Colonic mucosa (tissue), 4 donors: Measurements from ENCODE around the gene ZNF10. TPM values are rescaled to one million over a fixed set of nuclear protein-coding genes. Genes with fewer than 3 reads are reported as not detected.

ENCODE experiments used
- DNase-seq: peaks from one replicate; pipeline ENCODE4 v3.0.0-alpha.2; 2020
- H3K27ac ChIP-seq: fragments of 200-600 bp; one replicate; pipeline ENCODE4 v1.8.0; 2021
- H3K27me3 ChIP-seq: fragments of 200-600 bp; one replicate; pipeline ENCODE4 v1.8.0; 2021
- H3K36me3 ChIP-seq: fragments of 200-600 bp; one replicate; pipeline ENCODE4 v1.8.0; 2021
- H3K4me1 ChIP-seq: fragments of 200-600 bp; one replicate; pipeline ENCODE4 v1.8.0; 2021; ENCODE audit warnings: mild to moderate bottlenecking
- H3K4me3 ChIP-seq: fragments of 200-600 bp; one replicate; pipeline ENCODE4 v1.8.0; 2021
- H3K9ac ChIP-seq, 2 donors: one replicate each; pipeline ENCODE4 v1.7.0; 2013; ENCODE audit warnings: control low read depth in 2 of 2, low read depth in 2 of 2, low read length in 2 of 2
- H3K9me3 ChIP-seq: fragments of 200-600 bp; one replicate; pipeline ENCODE4 v1.8.0; 2021
- intact Hi-C: fragments of 100-400 bp; cut with DNase I; formaldehyde crosslinking; loops from one replicate; pipeline ENCODE4 v1.14.1; 2022
- total RNA-seq, 2 donors: library from RNA; stranded (reverse); fragmentation: NEBNext Ultra II Directional in 1 of 2; extraction: Animal tissue kit (Norgen Biotek cat#: 25700) in 1 of 2; gene quantifications; one replicate each; pipeline ENCODE4 v1.2.1, GENCODE V29; 2021
- TF ChIP-seq, protein P1 (sequence below): fragments of 200-600 bp; IDR thresholded peaks from one replicate; pipeline ENCODE4 v1.8.0; 2022; ENCODE audit warnings: antibody characterized with exemption, mild to moderate bottlenecking
- donor health status: healthy.
- donor health status: DM: no; HTN: no; CAD: no.
- donor health status: DM: no; HTN: no; CAD: no.

Gene ZNF10
- total RNA-seq, 2 donors from 2014 or later: 2.7 to 4.1 TPM

DNA sequence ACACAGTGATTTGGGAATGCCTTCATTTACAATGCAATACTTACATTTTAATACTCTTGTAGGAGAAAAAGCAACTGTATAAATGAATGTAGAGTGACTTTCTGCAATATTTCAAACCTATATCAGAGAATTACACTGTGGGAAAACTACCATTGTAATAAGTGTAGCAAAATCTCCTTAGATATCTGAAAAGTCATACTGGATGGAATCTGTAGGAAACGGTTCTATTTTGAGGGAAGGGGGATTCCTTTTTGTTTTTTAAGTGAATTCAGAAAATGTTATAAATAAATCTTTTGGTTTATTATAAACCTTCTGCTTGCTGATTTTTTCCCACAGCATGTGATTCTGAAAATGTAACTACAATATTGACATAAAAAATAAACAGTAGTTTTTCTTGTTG is 23.3 kb upstream of the ZNF10 start:
- peaks cover 11% of the 10 kb centered on the region for H3K36me3 ChIP-seq
- no peak overlapping the region for H3K9ac ChIP-seq
- no peak overlapping the region for H3K4me3 ChIP-seq
- no peaks in the 10 kb centered on the region for H3K27me3 ChIP-seq
- H3K27ac ChIP-seq: no peak overlapping the region
- no peak for DNase-seq
- intact Hi-C loops: no loop called here
- TF ChIP-seq, protein P1, sequence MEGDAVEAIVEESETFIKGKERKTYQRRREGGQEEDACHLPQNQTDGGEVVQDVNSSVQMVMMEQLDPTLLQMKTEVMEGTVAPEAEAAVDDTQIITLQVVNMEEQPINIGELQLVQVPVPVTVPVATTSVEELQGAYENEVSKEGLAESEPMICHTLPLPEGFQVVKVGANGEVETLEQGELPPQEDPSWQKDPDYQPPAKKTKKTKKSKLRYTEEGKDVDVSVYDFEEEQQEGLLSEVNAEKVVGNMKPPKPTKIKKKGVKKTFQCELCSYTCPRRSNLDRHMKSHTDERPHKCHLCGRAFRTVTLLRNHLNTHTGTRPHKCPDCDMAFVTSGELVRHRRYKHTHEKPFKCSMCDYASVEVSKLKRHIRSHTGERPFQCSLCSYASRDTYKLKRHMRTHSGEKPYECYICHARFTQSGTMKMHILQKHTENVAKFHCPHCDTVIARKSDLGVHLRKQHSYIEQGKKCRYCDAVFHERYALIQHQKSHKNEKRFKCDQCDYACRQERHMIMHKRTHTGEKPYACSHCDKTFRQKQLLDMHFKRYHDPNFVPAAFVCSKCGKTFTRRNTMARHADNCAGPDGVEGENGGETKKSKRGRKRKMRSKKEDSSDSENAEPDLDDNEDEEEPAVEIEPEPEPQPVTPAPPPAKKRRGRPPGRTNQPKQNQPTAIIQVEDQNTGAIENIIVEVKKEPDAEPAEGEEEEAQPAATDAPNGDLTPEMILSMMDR: no peak
- H3K9me3 ChIP-seq: peaks cover 30% of the 10 kb centered on the region
- no peaks in the 10 kb centered on the region for H3K4me1 ChIP-seq

DNA sequence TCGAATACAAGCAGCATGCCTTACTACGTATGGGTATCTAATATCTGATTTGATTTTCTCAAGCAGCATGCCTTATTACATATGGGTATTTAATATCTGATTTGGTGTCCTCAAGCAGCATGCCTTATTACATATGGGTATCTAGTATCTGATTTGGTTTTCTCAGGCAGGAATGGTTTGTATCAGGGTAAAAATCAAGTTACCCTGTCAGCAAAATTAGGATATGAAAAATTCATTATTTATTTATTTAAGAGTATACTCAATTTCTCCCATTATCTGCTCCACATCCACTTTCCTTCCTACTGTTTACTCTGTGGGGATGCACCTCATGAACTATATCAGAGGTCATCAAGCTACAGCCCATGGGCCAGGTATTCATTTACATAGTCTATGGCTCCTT is 22.3 kb upstream of the ZNF10 start:
- no peak overlapping the region for H3K9ac ChIP-seq
- H3K4me1 ChIP-seq: no peaks in the 10 kb centered on the region
- H3K36me3 ChIP-seq: peaks cover 11% of the 10 kb centered on the region
- H3K4me3 ChIP-seq: no peak overlapping the region
- H3K9me3 ChIP-seq: peaks cover 30% of the 10 kb centered on the region
- no peaks in the 10 kb centered on the region for H3K27me3 ChIP-seq
- TF ChIP-seq, protein P1: no peak
- DNase-seq: no peak
- intact Hi-C loops: no loop called here
- no peak overlapping the region for H3K27ac ChIP-seq

DNA sequence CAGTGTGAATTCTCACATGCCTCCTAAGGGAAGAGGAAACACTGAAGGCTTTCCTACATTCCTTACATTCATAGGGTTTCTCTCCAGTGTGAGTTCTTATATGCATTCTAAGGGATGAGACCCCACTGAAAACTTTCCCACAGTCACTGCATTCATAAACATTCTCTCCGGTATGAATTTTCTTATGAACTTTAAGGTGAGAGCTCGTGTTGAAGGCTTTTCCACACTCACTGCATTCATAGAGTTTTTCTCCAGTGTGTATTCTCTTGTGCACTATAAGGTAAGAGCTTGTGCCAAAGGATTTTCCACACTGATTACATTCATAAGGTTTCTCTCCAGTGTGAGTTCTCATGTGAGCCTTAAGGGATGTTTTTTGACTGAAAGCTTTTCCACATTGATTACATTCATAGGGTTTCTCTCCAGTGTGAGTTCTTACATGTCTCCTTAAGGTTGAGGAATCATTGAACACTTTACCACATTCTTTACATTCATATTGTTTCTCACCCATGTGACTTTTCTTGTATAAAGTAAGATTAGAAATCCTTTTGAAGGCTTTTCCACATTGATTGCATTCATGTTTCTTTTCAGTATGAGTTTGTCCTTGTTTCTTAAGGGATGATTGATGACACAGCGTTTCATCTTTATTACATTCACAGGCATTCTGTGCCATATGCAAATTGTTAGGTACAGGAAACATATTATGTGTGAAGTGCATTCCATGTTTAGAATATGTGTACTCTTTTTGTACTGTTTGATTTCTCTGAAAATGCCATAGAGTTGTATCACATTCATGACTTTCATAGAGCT is 9.8 kb upstream of the ZNF10 start:
- Histone ChIP-seq H3K27me3 (no peaks in the 10 kb centered on the region), H3K4me1 (no peaks in the 10 kb centered on the region), H3K36me3 (no peaks in the 10 kb centered on the region), H3K4me3 (no peak overlapping the region), H3K9ac (no peak overlapping the region), H3K27ac (no peak overlapping the region), H3K9me3 (peaks cover 29% of the 10 kb centered on the region)
- TF ChIP-seq, protein P1: no peak
- no peak for DNase-seq
- intact Hi-C loops: no loop called here

DNA sequence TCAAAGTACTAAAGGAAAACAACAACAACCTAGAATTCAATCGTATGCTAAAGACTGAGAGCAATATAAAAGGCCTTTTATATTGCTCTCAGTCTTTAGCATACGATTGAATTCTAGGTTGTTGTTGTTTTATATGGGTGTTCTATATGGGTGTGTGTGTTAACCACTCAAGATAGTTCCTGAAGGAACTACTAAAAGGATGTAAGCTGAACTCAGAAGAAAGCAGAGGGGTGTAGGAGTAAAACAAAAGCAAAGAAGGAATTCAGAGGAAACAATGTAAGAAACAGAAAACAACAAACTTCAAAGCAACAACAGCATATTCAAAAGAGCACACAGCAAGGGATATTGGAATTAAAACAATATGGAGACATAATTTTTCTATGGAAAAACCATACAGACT is 5.8 kb upstream of the ZNF10 start:
- Histone ChIP-seq H3K9ac (no peak overlapping the region), H3K4me3 (no peak overlapping the region), H3K4me1 (no peaks in the 10 kb centered on the region), H3K9me3 (peaks cover 18% of the 10 kb centered on the region), H3K36me3 (no peaks in the 10 kb centered on the region), H3K27me3 (no peaks in the 10 kb centered on the region), H3K27ac (no peak overlapping the region)
- no peak for DNase-seq
- intact Hi-C loops: no loop called here
- TF ChIP-seq, protein P1: no peak

DNA sequence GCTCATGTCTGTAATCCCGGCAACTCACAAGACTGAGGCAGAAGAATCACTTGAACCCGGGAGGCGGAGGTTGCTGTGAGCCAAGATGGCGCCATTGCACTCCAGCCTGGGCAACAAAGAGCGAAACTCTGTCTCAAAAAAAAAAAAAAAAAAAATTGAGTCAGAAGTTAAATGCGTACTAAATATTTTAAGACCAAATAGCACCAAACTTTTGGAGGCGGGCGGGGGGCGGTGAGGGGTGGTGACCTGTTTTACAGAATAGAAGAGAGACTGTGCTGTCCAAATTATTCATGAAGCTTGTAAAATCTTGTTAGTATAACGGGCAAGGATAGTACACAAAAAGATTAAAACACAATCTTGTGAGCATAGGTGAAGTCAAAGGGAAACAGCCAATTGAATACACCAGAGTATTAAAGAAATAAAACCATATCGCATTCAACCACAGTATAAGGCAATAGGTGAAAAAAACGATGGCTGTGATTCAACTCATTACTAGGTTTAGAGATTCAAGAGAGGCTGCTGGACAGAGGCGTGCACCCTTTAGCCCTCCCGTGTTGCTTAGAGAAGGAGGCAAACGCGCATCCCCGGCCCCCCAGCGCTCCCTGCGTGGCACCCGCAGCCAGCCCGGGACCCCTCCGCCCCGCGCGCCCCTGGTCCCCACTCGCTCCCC is 924 bp upstream of the ZNF10 start:
- H3K36me3 ChIP-seq: no peaks in the 10 kb centered on the region
- H3K9ac ChIP-seq: peak overlapping the region; percentile 80 to 86
- peak overlapping the region; percentile 97 for H3K27ac ChIP-seq
- H3K9me3 ChIP-seq: no peaks in the 10 kb centered on the region
- H3K4me1 ChIP-seq: no peaks in the 10 kb centered on the region
- H3K27me3 ChIP-seq: no peaks in the 10 kb centered on the region
- intact Hi-C loops: loop anchor here (5.0 kb wide), 1 partner anchor 47 kb away; the partner anchor contains the start of gene ZNF140
- TF ChIP-seq, protein P1: no peak
- DNase-seq: no peak
- H3K4me3 ChIP-seq: peak overlapping the region; percentile 70
